ENCODE measurements around the gene ADK.
"Not testable (repeated sequence)": the region's sequence is repeated elsewhere in the genome, so short reads cannot be mapped to it uniquely, and the experiment has no call there.

The ADK gene

GRCh38 chr10:74282151-74282847, 131.3 kb downstream of the ADK start:
- Mint-ChIP-seq H3K36me3 (no peaks in the 10 kb centered on the region), H3K4me3 (no peak overlapping the region), H3K27ac (no peak overlapping the region), H3K4me1 (peaks cover 6% of the 10 kb centered on the region), H3K9me3 (no peaks in the 10 kb centered on the region)
- DNase-seq (ENCODE audit: low spot score in 2 of 2): no peak
- no peak for ATAC-seq

GRCh38 chr10:74282848-74283210, 131.8 kb downstream of the ADK start:
- no peak for ATAC-seq
- peaks cover 6% of the 10 kb centered on the region for H3K4me1 Mint-ChIP-seq
- no peak overlapping the region for H3K4me3 Mint-ChIP-seq
- H3K27ac Mint-ChIP-seq: no peak overlapping the region
- no peak for DNase-seq (ENCODE audit: low spot score in 2 of 2)
- H3K9me3 Mint-ChIP-seq: no peaks in the 10 kb centered on the region
- H3K36me3 Mint-ChIP-seq: no peaks in the 10 kb centered on the region

- DNase-seq (ENCODE audit: low spot score in 2 of 2): no peak
- H3K9me3 Mint-ChIP-seq: no peaks in the 10 kb centered on the region
- no peaks in the 10 kb centered on the region for H3K4me1 Mint-ChIP-seq
- no peak overlapping the region for H3K4me3 Mint-ChIP-seq
- no peak for ATAC-seq
- no peaks in the 10 kb centered on the region for H3K36me3 Mint-ChIP-seq
- no peak overlapping the region for H3K27ac Mint-ChIP-seq
These were observed 138.2 kb downstream of the ADK start for GRCh38 chr10:74289188-74289587.

- ATAC-seq: no peak
- Mint-ChIP-seq H3K4me3 (no peak overlapping the region), H3K27ac (no peak overlapping the region), H3K9me3 (no peaks in the 10 kb centered on the region), H3K4me1 (no peaks in the 10 kb centered on the region), H3K36me3 (no peaks in the 10 kb centered on the region)
- no peak for DNase-seq (ENCODE audit: low spot score in 2 of 2)
These were observed 138.9 kb downstream of the ADK start for GRCh38 chr10:74289951-74290350.

- no peaks in the 10 kb centered on the region for H3K36me3 Mint-ChIP-seq
- DNase-seq (ENCODE audit: low spot score in 2 of 2) (no peak), ATAC-seq (no peak)
- no peak overlapping the region for H3K4me3 Mint-ChIP-seq
- H3K27ac Mint-ChIP-seq: no peak overlapping the region
- H3K9me3 Mint-ChIP-seq: no peaks in the 10 kb centered on the region
- no peaks in the 10 kb centered on the region for H3K4me1 Mint-ChIP-seq
These were observed 139.7 kb downstream of the ADK start for GRCh38 chr10:74290708-74291107.

- DNase-seq (ENCODE audit: low spot score in 2 of 2): no peak
- Mint-ChIP-seq H3K36me3 (no peaks in the 10 kb centered on the region), H3K9me3 (no peaks in the 10 kb centered on the region), H3K4me3 (no peak overlapping the region), H3K27ac (no peak overlapping the region), H3K4me1 (no peaks in the 10 kb centered on the region)
- no peak for ATAC-seq
These were observed 141.9 kb downstream of the ADK start for GRCh38 chr10:74292871-74293427.

- Mint-ChIP-seq H3K4me3 (no peak overlapping the region), H3K9me3 (no peaks in the 10 kb centered on the region), H3K36me3 (no peaks in the 10 kb centered on the region), H3K4me1 (no peaks in the 10 kb centered on the region), H3K27ac (no peak overlapping the region)
- DNase-seq (ENCODE audit: low spot score in 2 of 2): no peak
- ATAC-seq: no peak
These were observed 142.8 kb downstream of the ADK start for GRCh38 chr10:74293686-74294371.

GRCh38 chr10:74297389-74298080, 146.5 kb downstream of the ADK start:
- H3K4me1 Mint-ChIP-seq: peaks cover 7% of the 10 kb centered on the region
- H3K4me3 Mint-ChIP-seq: no peak overlapping the region
- no peaks in the 10 kb centered on the region for H3K36me3 Mint-ChIP-seq
- no peaks in the 10 kb centered on the region for H3K9me3 Mint-ChIP-seq
- ATAC-seq (no peak), DNase-seq (ENCODE audit: low spot score in 2 of 2) (no peak)
- H3K27ac Mint-ChIP-seq: no peak overlapping the region

GRCh38 chr10:74300074-74300621, 149.1 kb downstream of the ADK start:
- H3K36me3 Mint-ChIP-seq, ATAC-seq, H3K27ac Mint-ChIP-seq: not testable (repeated sequence)

GRCh38 chr10:74300666-74301065, 149.6 kb downstream of the ADK start:
- Mint-ChIP-seq H3K4me1 (peaks cover 7% of the 10 kb centered on the region), H3K9me3 (no peaks in the 10 kb centered on the region), H3K27ac (no peak overlapping the region), H3K36me3 (no peaks in the 10 kb centered on the region), H3K4me3 (no peak overlapping the region)
- ATAC-seq (no peak), DNase-seq (ENCODE audit: low spot score in 2 of 2) (no peak)

More at GRCh38 chr10:74300074-74300621, 149.1 kb downstream of the ADK start:
- H3K4me3 Mint-ChIP-seq; H3K4me1 Mint-ChIP-seq; H3K9me3 Mint-ChIP-seq; DNase-seq (ENCODE audit: low spot score in 2 of 2): not testable (repeated sequence)

- no peaks in the 10 kb centered on the region for H3K36me3 Mint-ChIP-seq
- H3K4me1 Mint-ChIP-seq: peaks cover 15% of the 10 kb centered on the region
- no peak for ATAC-seq
- H3K27ac Mint-ChIP-seq: no peak overlapping the region
- no peaks in the 10 kb centered on the region for H3K9me3 Mint-ChIP-seq
- no peak for DNase-seq (ENCODE audit: low spot score in 2 of 2)
- no peak overlapping the region for H3K4me3 Mint-ChIP-seq
These were observed 154.7 kb downstream of the ADK start for GRCh38 chr10:74305730-74306129.

GRCh38 chr10:74306227-74306982, 155.4 kb downstream of the ADK start:
- no peaks in the 10 kb centered on the region for H3K36me3 Mint-ChIP-seq
- H3K27ac Mint-ChIP-seq: no peak overlapping the region
- H3K9me3 Mint-ChIP-seq: no peaks in the 10 kb centered on the region
- peaks cover 15% of the 10 kb centered on the region for H3K4me1 Mint-ChIP-seq
- DNase-seq (ENCODE audit: low spot score in 2 of 2) (no peak), ATAC-seq (no peak)
- no peak overlapping the region for H3K4me3 Mint-ChIP-seq

- no peak for ATAC-seq
- Mint-ChIP-seq H3K36me3 (no peaks in the 10 kb centered on the region), H3K9me3 (no peaks in the 10 kb centered on the region), H3K4me3 (no peak overlapping the region), H3K27ac (no peak overlapping the region), H3K4me1 (peaks cover 15% of the 10 kb centered on the region)
- DNase-seq (ENCODE audit: low spot score in 2 of 2): no peak
These were observed 156.1 kb downstream of the ADK start for GRCh38 chr10:74307061-74307651.

- Mint-ChIP-seq H3K36me3 (peaks cover 5% of the 10 kb centered on the region), H3K9me3 (no peaks in the 10 kb centered on the region), H3K4me1 (peaks cover 15% of the 10 kb centered on the region), H3K27ac (no peak overlapping the region), H3K4me3 (no peak overlapping the region)
- DNase-seq (ENCODE audit: low spot score in 2 of 2) (no peak), ATAC-seq (no peak)
These were observed 159.7 kb downstream of the ADK start for GRCh38 chr10:74310652-74311257.

Measured in stimulated activated effector memory CD8-positive, alpha-beta T cell treated with anti-CD3 and anti-CD28 coated beads, Interleukin-12 subunit alpha, Interleukin-12 subunit beta, amount 100 ng/mL, for 72 hours (primary cell).